Upper lobe of left lung (tissue), 4 donors: ENCODE measurements around the gene MCTP2.

Experiments used
- POLR2A ChIP-seq, 4 donors: fragments of 450-650 bp; IDR thresholded peaks; one replicate each; pipeline ENCODE4 v1.5.1; 2016 to 2017; ENCODE audit warnings: antibody characterized with exemption in 4 of 4, mild to moderate bottlenecking in 2 of 4
- TF ChIP-seq, protein P1 (sequence below), 6 experiments: fragments of 450-650 bp in 4 of 6; fragments of 200-600 bp in 2 of 6; sonication (generic) in 2 of 6; IDR thresholded peaks; one replicate each; pipeline ENCODE4 v1.5.1; 2016 to 2019; ENCODE audit warnings: antibody characterized with exemption in 6 of 6

GRCh38 chr15:94259121-94259751, 27.9 kb downstream of the MCTP2 start:
- TF ChIP-seq, protein P1, sequence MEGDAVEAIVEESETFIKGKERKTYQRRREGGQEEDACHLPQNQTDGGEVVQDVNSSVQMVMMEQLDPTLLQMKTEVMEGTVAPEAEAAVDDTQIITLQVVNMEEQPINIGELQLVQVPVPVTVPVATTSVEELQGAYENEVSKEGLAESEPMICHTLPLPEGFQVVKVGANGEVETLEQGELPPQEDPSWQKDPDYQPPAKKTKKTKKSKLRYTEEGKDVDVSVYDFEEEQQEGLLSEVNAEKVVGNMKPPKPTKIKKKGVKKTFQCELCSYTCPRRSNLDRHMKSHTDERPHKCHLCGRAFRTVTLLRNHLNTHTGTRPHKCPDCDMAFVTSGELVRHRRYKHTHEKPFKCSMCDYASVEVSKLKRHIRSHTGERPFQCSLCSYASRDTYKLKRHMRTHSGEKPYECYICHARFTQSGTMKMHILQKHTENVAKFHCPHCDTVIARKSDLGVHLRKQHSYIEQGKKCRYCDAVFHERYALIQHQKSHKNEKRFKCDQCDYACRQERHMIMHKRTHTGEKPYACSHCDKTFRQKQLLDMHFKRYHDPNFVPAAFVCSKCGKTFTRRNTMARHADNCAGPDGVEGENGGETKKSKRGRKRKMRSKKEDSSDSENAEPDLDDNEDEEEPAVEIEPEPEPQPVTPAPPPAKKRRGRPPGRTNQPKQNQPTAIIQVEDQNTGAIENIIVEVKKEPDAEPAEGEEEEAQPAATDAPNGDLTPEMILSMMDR (IDR thresholded peaks at IDR 0.05): no peak
- no peak for TF ChIP-seq POLR2A (IDR thresholded peaks at IDR 0.05)
